HG03135 (cell line): ENCODE results near the gene TMC8.

Experiments used
- ATAC-seq: cut with Tn5 transposase; IDR thresholded peaks from one replicate; pipeline ENCODE4 v1.9.1; 2021; ENCODE audit warnings: mild to moderate bottlenecking, moderate library complexity; ENCODE audit not compliant: unreplicated experiment

TMC8 gene

GRCh38 chr17:78123258-78123929 is 7.2 kb upstream of the TMC8 start:
- ATAC-seq = no peak

GRCh38 chr17:78124081-78124835 is 6.3 kb upstream of the TMC8 start:
- ATAC-seq = no peak

- ATAC-seq = no peak
Observed at GRCh38 chr17:78124836-78125137, 5.8 kb upstream of the TMC8 start.

GRCh38 chr17:78125138-78125913 is 5.2 kb upstream of the TMC8 start:
- no peak for ATAC-seq

- ATAC-seq = no peak
Observed at GRCh38 chr17:78125976-78126894, 4.3 kb upstream of the TMC8 start.

GRCh38 chr17:78126895-78127238 is 3.7 kb upstream of the TMC8 start:
- no peak for ATAC-seq

GRCh38 chr17:78127239-78127887 is 3.2 kb upstream of the TMC8 start:
- no peak for ATAC-seq

- ATAC-seq = no peak
Observed at GRCh38 chr17:78127888-78128550, 2.6 kb upstream of the TMC8 start.

- no peak for ATAC-seq
Observed at GRCh38 chr17:78128551-78129350, 1.8 kb upstream of the TMC8 start, which contains the start of gene TMC6. Gene TMC6, minus strand, starts transcription at chr17:78128755. Its CDS starts 1,923 bp downstream, at chr17:78126832.

- no peak for ATAC-seq
Observed at GRCh38 chr17:78129351-78130089, 1.1 kb upstream of the TMC8 start.

GRCh38 chr17:78130090-78130436 is 508 bp upstream of the TMC8 start:
- no peak for ATAC-seq

- ATAC-seq = no peak
Observed at GRCh38 chr17:78131172-78132083, 857 bp downstream of the TMC8 start.

- no peak for ATAC-seq
Observed at GRCh38 chr17:78132084-78132676, 1.6 kb downstream of the TMC8 start.

- no peak for ATAC-seq
Observed at GRCh38 chr17:78132767-78133178, 2.2 kb downstream of the TMC8 start.

- ATAC-seq = no peak
Observed at GRCh38 chr17:78133179-78133951, 2.8 kb downstream of the TMC8 start.
